HG03039 (cell line): Measurements from ENCODE around the gene RXRA.

Source experiments
- ATAC-seq: cut with Tn5 transposase; IDR thresholded peaks from one replicate; pipeline ENCODE4 v1.9.1; 2021; ENCODE audit warnings: mild to moderate bottlenecking, moderate library complexity; ENCODE audit not compliant: unreplicated experiment

RXRA gene

GRCh38 chr9:134395002-134395517, 68.8 kb downstream of the RXRA start:
- ATAC-seq = no peak

DNA sequence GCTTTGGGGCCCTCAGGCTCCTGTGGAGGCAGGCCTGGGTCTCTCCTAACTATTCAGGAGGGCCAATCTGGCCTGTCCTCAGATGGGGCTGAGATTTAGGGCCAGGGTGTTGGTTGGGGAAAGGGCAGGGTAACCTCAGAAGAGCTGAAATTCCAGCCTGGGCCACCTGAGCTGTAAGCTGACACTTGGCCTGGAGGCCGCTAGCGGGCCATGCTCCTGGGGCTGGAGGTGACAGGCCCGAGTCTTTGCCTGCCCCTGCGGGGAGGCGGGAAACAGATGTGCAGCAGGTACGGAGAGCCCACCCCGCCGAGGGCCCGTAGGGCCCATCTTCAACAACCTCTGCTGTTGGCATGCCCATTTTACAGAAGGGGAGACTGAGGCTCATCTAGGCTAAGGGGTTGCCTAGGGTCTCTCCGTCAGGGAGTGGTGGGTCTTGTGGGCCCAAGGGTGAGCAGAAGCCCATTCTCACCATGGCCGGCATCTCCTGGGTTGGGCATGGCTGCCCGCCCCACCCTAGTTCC, 69.5 kb downstream of the RXRA start:
- ATAC-seq = no peak

DNA sequence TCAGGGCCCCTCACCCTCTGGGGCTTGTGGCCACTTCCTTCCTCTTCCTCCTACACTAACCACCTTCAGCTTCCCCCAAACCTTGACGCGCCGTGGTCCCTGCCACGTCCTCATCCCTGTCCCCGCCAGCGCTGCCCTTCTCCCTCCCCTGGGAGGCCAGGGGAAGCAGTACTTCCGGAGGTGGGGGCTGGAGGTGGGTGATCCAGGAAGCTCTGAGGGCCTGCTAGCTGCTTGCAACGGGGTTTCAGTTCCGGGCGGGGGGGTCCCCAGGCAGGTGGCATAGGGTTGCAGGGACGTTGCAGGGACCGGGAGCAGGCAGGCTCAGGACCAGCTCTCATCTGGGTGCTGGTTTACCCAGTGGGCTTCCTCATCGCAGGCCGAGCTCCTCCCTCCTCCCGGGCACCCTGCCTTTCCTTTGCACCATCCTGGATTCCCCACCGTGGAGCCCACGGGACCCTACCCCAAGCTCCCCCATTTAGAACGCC, 70.0 kb downstream of the RXRA start:
- ATAC-seq = no peak

GRCh38 chr9:134396825-134397224, 70.6 kb downstream of the RXRA start:
- ATAC-seq = no peak

- ATAC-seq = no peak
These were observed 72.5 kb downstream of the RXRA start for GRCh38 chr9:134398756-134399155.

- no peak for ATAC-seq
These were observed 73.3 kb downstream of the RXRA start for GRCh38 chr9:134399435-134400056.

GRCh38 chr9:134400283-134400682, 74.0 kb downstream of the RXRA start:
- no peak for ATAC-seq

GRCh38 chr9:134401391-134401790, 75.1 kb downstream of the RXRA start:
- no peak for ATAC-seq

- no peak for ATAC-seq
These were observed 75.9 kb downstream of the RXRA start for GRCh38 chr9:134402182-134402581.

- ATAC-seq = no peak
These were observed 77.0 kb downstream of the RXRA start for GRCh38 chr9:134403292-134403681.

GRCh38 chr9:134403682-134404301, 77.5 kb downstream of the RXRA start:
- ATAC-seq = no peak

DNA sequence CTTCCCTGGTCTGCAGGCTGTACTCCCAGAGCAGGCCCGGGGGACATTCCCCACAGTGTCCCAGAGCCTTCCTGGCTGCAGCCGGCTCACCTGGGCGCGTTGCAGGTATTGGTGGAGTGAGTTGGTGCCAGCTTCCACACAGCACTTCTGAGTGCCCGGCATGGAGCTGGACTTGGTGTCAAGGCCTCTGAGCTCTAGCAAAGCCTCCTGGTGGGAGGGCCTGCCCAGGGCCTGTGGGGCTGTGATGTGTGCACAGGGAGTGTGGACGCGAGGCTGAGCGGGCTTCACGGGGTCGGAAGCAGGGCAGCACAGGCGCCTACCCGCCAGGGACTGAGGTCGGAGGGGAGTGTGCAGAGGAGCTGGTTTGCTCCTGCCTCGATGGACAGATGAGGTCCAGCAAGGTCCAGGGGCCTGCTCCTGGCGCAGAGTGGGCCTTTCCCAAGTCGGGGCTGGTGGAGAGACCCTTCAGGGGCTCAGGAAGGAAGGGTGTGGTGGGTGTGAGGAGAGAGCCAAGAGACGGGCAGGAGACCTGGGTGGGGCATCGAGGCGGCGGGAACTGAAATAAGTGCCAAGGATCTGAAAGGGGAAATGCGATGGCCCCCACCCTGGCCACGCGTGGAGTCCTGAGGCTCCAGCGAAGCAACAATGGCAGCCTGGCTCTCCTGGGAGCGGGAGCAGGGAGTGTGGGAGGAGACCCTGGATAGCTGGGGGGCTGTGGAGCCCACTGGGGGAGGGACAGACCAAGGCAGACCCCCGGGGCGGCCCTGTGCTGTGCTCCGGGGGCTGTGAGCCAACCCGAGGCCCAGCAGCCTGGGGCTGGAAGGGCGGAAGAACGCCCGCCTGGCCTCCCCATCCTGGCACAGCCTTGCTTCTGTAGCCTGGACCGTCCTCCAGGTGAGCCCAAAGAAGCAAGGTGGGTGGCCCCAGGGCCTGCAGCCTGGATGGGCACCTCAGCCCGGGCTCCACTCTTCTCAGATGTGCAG, 78.4 kb downstream of the RXRA start:
- ATAC-seq = no peak

GRCh38 chr9:134405527-134405926, 79.3 kb downstream of the RXRA start:
- ATAC-seq = no peak

DNA sequence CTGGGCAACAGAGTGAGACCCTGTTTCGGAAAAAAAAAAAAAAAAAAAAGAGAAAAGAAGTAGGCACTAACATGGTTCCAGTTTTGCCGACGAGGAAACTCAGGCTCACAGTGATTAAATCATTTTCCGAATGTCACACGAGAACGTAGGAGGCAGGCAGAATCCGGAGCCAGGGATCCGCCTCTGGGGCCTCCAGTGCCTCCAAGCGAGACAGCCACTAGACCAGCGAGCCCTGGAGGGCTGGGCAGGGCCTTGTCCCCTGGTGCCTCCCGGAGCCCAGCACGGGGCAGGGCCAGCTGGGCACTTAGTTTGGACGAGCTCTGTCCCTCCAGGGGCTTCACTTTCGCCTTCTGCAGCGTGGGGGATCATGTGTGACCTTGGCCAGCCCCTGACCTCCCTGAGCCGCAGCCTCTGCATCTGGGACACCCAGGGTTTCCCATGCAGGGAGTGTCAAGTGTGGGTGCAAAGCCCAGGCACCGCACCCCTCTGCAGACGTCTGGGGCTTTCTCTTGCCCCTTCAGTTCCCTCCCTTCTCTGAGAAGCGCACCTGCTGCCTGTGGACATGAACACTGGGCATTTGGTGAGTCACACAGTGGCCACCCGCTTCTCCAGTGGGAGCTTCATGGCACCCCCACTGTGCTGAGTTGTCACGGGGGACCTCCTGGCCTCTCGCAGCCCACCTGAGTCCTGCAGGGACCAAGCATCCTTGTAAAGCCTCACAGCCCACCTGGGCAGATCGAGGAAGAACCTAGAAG, 80.3 kb downstream of the RXRA start:
- no peak for ATAC-seq

GRCh38 chr9:134407121-134407779, 81.0 kb downstream of the RXRA start:
- peak; percentile 56 for ATAC-seq

DNA sequence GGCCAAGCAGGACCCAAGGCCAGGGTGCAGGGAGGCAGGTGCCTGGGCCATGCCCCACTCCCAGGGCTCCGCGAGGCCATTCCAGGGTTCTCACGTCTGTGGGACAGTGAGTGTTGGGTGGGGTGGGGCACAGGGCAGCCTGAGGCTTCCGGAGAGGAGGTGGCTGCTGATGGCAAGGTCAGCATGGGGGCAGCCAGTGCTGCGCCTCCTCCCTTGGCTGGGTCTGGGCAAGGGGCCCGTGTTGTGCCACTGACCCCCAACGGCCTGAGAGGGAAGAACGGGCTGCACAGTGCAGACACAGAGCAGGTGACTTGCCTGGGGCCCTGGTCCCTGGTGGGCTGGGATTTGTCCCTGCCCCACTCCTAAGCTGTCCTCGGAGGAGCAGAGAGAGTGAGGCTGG, 82.1 kb downstream of the RXRA start:
- ATAC-seq = no peak

- no peak for ATAC-seq
These were observed 82.9 kb downstream of the RXRA start for GRCh38 chr9:134408939-134409737.

- ATAC-seq = no peak
These were observed 84.0 kb downstream of the RXRA start for GRCh38 chr9:134410071-134410834.
